WTC11 (cell line): Measurements from ENCODE around the gene ENG.

Experiments
- TF ChIP-seq, protein P1 (sequence below): fragments of 200-600 bp; IDR thresholded peaks from 2 replicates; pipeline ENCODE4 v1.8.0; 2022; ENCODE audit warnings: antibody characterized with exemption
- TF ChIP-seq, protein P2 (sequence below): sonication (generic); formaldehyde crosslinking; IDR thresholded peaks from 2 replicates; pipeline ENCODE4 v1.8.0; 2023; ENCODE audit warnings: missing genetic modification reagents, mild to moderate bottlenecking, borderline replicate concordance
- TF ChIP-seq, protein P3 (sequence below): sonication (generic); formaldehyde crosslinking; IDR thresholded peaks from 2 replicates; pipeline ENCODE4 v1.8.1; 2022; ENCODE audit warnings: mild to moderate bottlenecking, missing genetic modification reagents, moderate library complexity, borderline replicate concordance
- TF ChIP-seq, protein P4 (sequence below): sonication (generic); formaldehyde crosslinking; conservative IDR thresholded peaks from 2 replicates; pipeline ENCODE4 v1.8.1; 2022; ENCODE audit warnings: mild to moderate bottlenecking, missing genetic modification reagents

DNA sequence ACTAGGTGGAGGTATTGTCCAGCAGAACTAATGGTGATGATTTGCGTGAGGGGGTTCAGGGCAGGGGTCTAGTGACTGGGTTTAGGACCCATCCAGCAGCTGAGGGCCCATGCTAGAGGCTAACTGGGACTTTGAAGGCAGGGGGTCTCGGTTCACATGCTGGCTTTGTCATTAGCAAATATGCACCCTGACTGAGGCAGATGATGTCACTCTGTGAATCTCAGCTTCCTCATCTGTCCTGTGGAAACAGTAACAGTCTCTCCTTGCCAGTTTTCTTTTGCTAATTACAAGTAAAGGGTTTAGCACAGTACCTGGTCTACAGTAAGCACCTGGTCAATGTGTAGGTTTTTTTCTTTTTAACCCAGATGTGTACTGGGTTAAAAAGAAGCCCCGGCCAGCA, 81.2 kb downstream of the ENG start:
- TF ChIP-seq, protein P1, sequence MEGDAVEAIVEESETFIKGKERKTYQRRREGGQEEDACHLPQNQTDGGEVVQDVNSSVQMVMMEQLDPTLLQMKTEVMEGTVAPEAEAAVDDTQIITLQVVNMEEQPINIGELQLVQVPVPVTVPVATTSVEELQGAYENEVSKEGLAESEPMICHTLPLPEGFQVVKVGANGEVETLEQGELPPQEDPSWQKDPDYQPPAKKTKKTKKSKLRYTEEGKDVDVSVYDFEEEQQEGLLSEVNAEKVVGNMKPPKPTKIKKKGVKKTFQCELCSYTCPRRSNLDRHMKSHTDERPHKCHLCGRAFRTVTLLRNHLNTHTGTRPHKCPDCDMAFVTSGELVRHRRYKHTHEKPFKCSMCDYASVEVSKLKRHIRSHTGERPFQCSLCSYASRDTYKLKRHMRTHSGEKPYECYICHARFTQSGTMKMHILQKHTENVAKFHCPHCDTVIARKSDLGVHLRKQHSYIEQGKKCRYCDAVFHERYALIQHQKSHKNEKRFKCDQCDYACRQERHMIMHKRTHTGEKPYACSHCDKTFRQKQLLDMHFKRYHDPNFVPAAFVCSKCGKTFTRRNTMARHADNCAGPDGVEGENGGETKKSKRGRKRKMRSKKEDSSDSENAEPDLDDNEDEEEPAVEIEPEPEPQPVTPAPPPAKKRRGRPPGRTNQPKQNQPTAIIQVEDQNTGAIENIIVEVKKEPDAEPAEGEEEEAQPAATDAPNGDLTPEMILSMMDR, result no peak
- TF ChIP-seq, protein P2, sequence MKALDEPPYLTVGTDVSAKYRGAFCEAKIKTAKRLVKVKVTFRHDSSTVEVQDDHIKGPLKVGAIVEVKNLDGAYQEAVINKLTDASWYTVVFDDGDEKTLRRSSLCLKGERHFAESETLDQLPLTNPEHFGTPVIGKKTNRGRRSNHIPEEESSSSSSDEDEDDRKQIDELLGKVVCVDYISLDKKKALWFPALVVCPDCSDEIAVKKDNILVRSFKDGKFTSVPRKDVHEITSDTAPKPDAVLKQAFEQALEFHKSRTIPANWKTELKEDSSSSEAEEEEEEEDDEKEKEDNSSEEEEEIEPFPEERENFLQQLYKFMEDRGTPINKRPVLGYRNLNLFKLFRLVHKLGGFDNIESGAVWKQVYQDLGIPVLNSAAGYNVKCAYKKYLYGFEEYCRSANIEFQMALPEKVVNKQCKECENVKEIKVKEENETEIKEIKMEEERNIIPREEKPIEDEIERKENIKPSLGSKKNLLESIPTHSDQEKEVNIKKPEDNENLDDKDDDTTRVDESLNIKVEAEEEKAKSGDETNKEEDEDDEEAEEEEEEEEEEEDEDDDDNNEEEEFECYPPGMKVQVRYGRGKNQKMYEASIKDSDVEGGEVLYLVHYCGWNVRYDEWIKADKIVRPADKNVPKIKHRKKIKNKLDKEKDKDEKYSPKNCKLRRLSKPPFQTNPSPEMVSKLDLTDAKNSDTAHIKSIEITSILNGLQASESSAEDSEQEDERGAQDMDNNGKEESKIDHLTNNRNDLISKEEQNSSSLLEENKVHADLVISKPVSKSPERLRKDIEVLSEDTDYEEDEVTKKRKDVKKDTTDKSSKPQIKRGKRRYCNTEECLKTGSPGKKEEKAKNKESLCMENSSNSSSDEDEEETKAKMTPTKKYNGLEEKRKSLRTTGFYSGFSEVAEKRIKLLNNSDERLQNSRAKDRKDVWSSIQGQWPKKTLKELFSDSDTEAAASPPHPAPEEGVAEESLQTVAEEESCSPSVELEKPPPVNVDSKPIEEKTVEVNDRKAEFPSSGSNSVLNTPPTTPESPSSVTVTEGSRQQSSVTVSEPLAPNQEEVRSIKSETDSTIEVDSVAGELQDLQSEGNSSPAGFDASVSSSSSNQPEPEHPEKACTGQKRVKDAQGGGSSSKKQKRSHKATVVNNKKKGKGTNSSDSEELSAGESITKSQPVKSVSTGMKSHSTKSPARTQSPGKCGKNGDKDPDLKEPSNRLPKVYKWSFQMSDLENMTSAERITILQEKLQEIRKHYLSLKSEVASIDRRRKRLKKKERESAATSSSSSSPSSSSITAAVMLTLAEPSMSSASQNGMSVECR (CRISPR knock-in tag), result no peak
- TF ChIP-seq, protein P3, sequence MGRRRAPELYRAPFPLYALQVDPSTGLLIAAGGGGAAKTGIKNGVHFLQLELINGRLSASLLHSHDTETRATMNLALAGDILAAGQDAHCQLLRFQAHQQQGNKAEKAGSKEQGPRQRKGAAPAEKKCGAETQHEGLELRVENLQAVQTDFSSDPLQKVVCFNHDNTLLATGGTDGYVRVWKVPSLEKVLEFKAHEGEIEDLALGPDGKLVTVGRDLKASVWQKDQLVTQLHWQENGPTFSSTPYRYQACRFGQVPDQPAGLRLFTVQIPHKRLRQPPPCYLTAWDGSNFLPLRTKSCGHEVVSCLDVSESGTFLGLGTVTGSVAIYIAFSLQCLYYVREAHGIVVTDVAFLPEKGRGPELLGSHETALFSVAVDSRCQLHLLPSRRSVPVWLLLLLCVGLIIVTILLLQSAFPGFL (CRISPR knock-in tag), result no peak
- TF ChIP-seq, protein P4, sequence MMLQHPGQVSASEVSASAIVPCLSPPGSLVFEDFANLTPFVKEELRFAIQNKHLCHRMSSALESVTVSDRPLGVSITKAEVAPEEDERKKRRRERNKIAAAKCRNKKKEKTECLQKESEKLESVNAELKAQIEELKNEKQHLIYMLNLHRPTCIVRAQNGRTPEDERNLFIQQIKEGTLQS (CRISPR knock-in tag), result no peak
